ENCODE results near the gene RPTOR.
"Not testable (repeated sequence)": the region's sequence is repeated elsewhere in the genome, so short reads cannot be mapped to it uniquely, and the experiment has no call there.

Gene RPTOR

DNA sequence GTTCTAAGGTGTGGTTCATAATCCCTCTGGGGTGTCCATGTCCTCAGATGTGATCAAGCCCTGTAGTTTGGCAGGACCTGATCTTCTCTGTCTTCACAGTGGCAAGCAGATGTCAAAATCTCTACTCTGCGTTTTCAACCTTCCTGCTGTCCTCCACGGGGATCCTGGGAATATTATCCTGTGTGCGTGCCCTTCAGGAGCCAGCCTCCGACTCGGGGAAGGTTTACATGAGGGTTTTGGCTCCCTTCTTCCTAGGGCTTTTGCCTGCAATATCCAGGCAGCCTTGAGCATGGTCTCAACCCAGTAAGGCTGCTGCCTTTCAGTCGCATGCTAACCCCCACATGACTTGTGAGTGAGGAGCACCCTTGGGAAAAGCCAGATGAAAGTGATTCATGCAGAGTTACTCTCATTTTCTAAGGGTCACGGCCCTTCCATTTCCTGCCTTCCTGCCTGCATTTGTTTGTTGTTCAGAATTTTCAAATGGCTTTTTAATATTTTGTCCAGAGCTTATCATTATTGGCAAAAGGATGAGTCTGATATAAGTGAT lies 244.8 kb downstream of the RPTOR start:
- no peak for DNase-seq

DNA sequence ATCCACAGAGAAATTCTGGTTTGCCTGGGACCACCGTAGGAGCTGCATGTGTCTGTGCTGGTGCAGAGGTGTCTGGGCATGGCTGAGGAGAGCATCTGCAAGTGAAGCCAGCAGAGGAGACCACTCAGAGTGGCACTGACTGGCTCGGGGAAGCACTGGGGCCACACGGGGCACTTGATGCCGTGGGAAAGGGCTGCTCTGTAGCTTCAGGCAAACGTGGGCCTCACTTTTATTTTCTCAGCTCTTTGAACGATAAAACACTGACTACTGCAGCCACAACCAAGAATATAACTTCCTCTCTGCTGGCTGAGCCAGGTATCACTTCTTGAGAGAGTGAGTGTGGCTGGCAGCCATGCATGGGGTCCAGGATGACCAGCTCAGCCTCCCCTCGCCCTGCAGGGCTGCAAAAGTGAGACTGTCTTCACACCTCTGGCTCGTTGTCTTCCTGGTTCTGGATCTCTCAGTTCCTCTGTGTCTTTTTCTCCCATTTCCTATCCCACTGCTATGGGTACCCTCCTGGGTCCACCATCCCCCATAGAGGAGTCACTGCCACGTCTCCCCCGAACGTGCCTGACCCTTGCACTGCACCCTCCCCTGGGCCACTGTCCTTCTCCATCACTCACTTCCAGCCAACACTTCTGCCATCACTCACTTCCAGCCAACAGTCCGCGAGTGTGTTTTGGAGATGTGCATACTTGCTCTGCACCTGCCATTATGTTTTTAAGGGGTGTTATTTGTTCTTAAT lies 245.6 kb downstream of the RPTOR start:
- DNase-seq, result no peak

DNA sequence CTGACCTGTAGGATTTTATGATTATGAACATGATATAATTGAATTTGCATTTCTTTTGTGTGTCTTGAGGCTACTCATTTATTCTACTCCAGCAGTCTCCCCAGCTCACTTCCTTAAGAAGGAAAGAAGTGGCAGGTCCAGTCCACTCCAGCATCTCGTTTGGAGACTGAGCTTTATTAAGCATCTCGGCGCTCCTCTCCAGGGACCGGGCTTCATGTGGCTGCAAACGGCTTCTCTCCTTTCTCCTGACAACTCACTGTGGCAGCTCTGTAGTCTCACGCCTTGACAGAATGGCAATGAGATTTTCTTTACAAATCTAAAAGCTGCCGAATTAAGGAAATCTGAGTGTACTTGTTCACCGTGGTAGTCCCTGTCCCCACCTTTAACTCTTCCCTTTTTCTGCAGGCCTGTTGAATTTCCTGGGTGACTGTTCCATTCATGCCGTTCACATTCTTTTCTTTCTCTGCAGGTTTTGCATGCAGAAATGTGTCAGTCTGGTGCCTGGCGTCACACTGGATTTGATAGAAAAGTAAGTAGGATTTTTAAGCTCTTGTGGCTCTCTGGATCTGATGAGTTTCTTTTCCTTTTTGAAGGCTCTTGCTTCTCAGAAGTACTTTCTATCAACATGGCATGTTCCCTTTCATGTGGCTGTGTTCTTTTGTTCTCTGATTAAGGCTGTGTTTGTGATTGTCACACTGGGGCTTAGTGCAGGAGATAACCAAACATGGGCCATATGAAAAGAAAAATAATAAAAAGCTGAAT lies 246.5 kb downstream of the RPTOR start:
- no peak for DNase-seq

DNA sequence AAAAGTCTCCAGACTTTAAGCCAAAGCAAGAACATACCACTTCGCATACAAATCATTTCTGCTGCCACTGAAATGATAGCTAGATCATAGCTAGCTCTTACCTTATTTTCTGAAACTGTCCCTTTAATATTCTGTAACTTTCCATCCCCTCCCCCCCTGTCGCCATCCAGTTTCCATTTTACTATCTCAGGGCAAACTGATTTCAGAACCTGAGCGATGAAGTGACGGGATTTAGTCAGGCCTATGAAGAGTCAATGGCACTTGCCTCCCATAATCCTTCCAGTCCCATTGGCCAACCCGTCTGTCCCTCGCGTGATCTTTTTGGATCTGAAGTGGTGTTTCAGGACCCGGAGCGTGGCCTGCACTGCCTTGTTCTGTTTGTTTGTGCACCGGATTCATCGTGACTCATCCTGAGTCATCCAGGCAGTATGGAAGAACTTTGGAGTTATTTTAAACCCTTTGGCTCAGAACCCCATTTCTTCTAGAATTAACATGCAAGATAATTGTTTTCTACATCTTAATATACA lies 247.2 kb downstream of the RPTOR start:
- no peak for DNase-seq

DNA sequence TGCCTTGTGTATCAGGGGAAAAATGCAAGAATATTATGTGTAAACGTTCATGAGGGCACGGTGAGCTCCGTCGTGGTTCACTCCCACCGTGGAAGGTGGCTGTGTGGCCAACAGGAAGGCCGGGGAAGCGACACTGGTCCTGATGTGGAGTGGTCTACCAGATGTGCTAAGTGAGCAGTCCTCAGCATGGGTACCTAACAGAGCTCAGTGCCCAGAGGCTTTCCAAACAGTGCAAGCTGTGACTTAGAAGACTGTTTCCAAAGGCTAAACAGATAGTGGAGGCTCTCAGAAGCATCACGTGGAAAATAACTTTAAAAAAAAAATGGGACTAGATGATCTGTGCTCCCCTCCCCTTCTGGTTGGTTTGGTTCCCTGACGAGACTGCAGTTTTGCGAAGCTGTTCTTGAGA lies 247.7 kb downstream of the RPTOR start:
- no peak for DNase-seq

DNA sequence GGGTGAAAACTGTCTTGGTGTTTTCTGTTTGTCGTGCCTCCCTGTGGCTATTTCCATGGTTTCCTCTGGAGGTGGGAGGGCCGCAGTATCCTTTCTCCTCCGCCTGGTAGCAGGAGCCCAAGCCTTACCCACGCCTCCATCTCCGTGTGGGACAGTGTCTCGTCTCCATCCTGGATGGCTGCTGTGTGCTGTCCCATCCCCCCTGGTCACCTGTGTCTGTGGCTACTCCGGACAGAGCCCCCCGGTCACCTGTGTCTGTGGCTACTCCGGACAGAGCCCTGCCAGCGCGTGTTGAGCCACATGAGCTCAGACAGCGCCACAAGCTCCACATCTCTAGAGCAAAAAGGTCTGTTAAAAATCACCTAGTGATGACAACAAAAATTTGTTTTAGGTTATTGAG lies 248.8 kb downstream of the RPTOR start:
- no peak for DNase-seq

DNA sequence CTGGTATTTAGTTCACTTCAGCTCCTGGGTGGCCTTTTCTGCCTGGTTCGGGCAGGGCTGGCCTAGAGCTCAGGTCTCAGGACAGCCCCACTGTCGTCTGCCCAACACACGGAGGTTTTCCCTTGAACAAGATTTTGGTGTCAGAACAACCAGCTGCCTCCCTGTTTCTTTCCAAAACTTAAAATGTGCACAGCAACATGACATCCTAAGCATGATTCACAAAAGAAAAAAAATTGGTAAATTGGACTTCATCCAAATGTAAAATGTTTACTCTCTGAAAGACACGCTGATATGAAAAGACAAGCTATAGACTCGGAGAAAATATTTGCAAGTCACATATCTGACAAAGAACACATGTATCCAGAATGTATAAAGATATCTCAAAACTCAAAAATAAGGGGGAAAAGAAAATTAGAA lies 249.2 kb downstream of the RPTOR start:
- no peak for DNase-seq

DNA sequence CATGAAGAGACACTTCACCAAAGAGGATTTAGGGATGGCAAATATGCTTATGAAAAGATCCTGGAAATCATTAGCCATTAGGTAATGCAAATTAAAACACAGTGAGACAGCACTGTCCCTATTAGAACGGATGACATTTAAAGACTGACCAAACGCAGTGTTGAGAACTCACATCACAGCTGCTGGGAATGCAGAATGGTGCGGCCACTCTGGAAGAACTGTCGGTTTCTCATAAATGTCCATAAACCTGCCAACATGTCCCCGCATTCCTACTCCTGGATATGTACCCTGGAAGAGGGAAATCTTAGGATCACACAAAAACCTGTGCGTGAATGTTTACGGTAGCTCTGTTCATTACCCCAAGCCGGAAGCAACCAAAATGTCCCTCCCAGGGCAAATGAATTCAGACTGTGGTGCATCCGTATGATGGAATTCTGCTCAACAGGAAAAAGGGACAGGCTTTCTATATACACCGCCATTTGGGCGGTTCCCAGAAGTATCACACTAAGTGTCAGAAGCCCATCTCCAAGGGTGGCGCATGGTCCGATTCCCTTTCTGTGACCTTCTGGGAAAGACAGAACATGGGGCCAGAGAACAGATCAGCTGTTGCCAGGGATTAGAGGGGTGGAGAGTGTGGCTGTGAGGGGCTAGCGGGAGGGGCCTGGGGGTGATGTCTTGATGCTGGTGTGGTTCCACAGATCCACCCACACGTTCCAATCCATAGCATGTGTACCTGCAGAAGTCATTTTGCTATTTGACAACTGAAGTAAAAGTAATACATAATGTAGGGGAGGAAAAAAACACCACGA lies 249.8 kb downstream of the RPTOR start:
- DNase-seq, result no peak

DNA sequence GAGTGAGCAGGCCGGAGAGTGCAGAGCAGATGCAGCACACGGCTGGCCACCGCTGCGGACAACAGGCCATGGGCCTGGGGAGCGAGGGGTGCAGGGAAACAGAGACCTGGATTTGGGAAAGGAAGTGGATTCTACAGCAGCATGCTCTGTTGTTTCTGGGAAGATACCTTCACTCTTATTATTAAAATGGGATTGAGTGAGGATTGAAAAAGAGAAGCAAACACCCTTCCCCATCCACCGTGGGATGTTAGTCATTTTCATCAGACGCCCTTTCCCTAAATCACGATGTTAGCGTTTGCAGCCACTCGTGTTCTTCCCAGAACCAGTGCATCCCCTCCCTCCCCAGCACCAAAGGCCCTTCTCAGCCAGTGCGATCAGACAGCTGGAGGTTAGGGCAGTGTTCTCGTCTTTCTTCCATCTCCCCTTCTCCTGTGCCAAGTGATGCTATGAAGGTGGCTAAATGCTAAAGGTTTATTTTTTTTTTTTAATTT lies 250.5 kb downstream of the RPTOR start:
- no peak for DNase-seq

DNA sequence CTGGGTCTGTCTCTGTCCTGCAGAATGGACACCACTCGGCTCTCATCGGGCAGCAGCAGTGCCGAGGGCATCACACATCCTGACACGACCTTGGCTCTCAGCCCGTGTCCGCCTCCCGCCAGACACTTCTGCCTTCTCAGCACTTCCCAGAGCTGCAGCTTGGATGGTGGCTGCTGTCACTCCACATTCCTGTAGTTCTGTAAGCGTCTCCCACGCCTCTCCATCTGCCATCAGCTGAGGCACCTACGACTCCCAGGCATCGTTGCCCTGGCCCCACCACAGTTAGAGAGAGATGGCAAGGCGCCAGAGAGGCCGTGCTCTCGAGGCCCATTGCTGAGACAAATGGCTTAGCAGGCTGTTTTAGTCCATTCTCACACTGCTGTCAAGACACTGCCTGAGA lies 251.1 kb downstream of the RPTOR start:
- DNase-seq, result peak; percentile 29

DNA sequence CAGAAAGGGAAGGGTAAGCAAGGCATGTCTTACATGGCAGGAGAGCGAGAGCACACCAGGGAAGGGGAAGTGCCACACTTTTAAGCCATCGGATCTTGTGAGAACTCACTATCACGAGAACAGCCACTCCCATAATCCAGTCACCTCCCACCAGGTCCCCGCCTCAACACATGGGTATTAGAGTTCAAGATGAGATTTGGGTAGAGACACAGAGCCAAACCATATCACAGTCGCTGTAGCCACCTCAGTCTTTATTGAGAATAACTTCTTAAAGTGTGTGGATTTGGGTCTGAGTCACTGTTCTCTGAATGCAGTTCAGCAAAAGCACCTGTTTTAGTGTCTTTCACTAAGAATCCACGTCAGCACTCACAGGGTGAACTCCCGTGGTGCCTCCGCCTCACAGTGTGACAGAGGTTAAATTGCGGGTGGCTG lies 251.8 kb downstream of the RPTOR start:
- DNase-seq, result no peak

DNA sequence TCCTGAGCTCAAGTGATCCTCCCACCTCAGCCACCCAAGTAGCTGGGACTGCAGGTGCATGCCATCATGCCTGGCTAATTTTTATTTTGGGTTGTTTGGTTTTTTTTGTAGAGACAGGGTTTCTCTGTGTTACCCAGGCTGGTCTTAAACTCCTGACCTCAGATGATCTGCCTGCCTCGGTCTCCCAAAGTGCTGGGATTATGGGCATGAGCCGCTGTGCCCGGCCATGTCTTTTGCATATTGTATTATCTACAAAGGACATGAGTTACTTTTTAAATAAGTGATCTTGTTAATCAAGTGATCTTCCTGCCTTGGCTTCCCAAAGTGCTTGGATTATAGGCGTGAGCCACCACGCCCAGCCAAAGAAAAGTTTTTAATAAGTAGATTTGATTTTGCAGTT lies 252.6 kb downstream of the RPTOR start:
- not testable (repeated sequence) for DNase-seq

DNA sequence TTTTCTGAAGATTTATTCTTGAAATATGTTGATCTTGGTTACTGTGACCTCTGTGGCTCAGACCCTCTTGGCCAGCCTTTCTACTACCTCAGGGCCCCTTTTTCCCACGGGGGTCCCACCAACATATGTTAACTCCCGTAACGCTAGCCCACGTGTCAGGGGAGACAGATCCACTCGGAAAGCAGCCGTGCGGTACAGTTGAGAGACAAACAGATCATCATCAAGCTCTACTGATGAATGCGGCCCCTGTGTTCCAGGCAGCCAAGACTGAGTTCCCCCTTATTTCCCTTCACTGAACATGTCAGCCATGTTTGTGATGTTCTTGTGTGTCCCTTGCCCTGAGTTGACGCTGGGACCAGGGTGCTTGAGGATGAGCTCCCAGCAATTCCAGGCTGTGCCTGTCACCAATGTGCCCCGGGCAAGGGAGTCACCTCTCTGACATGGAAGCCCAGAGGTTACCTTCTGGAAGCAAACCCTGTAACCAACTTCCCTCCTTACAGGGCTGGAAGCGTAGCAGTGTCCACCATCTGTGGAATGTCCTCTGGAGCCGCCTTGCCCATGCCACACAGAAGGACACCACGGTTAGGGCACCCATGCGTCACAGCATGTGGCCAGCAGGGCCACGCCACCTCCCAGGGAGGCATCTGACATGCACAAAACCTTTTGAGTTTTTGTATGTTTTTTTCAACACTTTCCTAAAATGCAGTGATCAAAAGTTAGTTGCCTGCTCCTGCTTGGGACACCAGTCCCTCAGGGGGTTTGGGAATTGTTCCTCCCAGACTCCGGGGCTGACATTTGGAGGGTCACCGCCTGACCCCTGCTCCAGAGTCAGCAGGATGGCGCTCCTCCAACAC lies 253.3 kb downstream of the RPTOR start:
- no peak for DNase-seq

DNA sequence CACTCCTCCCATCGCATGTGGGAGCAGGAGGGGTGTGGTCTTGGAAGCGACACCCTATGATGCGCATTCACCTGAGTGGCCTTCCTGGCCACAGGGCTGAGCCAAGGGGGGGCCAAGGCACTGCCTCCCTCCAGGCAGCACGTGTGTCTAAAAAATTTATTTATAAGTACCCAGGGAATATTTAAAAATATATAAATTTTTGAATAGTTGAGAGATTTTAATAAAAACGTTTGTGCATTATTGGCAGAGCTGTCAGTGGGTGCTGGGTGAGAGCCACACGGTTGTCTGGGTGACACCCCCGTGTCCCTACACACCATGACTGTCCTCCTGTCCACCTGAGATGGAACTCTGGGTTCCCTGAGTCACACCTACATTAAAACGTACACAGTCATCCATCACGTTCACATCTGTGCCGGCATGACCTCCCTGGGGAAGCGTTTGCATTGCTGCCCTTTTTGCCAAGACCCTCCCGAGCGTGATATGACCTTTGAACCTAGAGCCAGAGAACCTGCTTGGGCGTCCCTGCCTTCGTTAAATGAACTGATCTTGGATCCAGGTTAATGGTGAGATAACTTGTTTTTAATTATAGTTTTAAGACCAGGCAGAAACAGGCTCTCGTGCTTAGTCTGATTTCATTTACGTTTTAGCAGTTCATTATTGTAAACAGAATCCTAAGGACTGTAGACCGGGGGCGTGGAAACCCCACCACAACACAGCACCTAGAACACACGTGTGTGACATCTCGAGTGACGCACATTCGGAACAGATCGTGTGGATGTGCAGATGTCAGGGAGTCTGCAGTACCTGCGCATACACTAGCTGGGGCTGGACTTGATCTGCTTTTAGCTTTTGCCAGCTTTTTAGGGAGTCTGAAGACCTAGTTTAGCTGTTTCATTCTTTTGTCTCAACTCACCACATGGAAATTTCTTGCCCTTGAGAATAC lies 254.2 kb downstream of the RPTOR start:
- no peak for DNase-seq

DNA sequence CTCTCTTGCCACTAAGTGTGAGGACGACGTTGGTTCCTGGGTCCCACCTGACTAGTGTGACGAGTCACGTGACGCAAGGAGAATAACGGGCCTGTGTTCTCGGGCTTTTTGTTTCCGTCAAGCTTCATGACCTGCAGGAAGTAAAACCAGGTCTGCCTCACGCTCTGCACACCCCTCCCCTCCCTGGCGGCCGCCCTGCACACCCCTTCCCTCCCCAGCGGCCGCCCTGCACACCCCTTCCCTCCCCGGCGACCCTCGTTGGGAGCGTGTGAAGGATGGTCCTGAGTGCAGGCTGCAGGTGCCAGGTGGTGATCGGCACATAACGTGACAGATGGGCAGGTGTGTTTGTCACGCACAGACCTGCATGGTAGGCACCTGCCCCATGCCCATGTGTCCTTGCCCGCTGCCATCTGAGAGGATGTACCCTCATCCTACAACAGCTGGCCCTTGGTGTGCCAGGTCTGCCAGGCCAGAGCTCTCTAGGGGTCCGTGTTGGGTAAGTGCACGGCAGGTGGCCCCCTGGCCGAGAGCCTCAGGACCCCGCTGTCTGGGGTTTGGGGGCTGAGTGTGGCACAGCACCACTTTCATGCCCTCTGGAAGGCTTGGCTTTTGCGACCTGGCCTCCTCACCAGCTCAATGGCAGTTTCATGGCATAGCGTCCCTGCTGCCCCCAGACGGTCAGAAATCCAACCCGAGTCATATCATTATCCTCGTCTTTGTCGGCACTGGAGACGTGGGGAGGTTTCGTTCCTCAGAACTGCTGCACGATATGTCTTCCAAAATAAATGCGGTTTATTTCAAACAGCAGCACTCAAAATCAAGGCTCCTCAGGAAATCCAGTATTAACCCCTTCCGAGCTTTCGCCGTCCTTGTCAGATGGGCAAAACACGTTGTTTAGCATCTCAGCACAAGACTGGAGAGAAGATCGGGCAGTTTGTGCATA lies 255.2 kb downstream of the RPTOR start:
- no peak for DNase-seq

DNA sequence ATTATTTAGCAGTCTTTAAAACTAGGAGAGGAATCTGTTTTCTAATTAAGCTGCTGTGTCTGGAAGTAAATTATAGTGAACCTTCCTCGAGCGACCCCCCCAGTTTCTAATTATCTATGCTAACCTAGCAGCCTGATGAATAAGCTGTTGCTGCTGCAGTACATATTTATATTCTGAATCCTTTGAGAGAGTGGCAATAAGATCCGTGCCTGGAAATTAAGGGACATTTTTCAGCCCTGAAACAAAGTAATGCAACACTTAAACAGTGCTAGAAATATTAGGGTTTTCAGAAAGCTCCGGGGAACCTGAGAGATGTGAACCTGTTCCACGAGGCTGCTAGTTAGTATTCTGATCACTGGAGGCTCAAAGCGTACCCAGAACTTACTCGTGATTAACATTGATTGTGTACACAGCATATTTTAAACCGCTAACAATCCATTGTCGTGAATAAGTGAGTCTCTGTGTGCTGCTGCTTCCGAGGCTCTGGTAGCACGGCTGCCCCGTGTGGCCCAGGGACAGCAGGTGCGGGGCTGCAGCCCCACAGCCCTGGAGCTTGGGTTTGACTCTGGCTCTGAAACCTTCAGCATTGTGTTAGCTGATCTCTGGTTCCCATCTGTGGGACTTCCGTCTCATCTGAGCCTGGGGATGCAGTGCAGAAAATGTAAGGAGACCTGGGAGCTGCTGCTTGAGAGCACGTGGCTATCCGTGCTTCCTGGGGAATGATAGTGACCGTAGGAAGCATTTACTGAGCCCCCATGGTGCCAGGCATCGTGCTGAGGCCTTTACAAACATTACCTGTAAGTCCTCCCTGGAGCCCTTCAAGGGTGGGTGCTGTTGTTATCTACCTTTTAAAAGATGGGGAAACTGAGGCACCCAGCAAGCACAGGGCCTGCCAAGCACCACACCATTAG lies 256.1 kb downstream of the RPTOR start:
- no peak for DNase-seq

DNA sequence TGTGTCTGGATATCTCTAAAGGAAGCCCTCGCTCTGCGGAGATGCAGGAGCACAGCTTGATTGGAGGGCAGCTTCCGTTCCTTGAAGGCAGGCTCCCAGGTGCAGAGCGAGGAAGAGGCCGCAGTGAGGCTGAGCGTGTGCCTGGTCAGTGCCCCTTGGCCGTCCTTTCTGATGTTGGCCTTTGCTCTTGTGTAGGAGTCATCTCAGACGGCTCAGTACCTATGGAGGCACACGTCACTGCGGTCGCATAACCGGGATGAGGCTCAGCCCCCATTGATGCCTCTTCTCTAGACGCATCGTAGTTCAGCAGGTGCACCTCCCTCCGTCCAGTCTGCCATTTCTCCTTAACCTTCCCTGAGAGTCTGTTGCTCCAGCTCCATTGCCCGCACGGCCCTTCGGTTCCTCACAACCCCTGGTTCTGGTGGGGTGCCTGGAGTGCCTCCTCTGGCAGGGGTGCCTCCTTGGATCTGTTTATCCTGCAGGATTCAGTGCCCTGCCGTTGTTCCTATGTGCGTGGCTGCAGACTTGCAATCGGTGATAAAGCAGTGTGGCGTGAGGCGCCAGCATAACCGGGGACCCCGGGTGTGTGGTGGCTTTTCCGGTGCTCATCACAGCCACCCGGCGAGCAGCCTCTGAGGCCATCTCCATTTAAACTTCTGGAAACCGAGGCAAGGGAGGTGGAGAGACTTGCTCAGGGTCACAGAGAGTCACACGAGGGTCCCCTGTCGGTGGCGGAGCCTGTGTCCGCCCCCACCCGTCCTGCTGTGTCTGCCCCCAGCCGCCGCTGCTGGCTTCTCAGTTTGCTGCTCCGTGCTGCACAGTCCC lies 258.2 kb downstream of the RPTOR start:
- no peak for DNase-seq

All from DMS 273 treated with DMSO at 0.1 percent for 48 hours (cell line).